Subcutaneous adipose tissue (tissue), 4 donors: ENCODE measurements around the gene TMEM63C. TPM values are rescaled to one million over a fixed set of nuclear protein-coding genes. Genes with fewer than 3 reads are reported as not detected.

Source experiments
- CTCF ChIP-seq: fragments of 450-650 bp; IDR thresholded peaks from one replicate; pipeline ENCODE4 v1.5.1; 2016; ENCODE audit warnings: low read depth, mild to moderate bottlenecking, control low read depth, antibody characterized with exemption, moderate library complexity
- total RNA-seq, 4 donors: library from RNA; depleted of rRNA; stranded (reverse); fragments of >200 nt; gene quantifications; one replicate each; pipeline ENCODE4 v1.1.0, GENCODE V29; 2016

The TMEM63C gene
- total RNA-seq, 4 donors from 2014 or later, result 0.17 TPM; not detected in 3

- no peak for TF ChIP-seq CTCF
These were observed 44.4 kb downstream of the TMEM63C start for GRCh38 chr14:77225892-77226557.

GRCh38 chr14:77228056-77228455, 46.5 kb downstream of the TMEM63C start:
- no peak for TF ChIP-seq CTCF

GRCh38 chr14:77230914-77231313, 49.3 kb downstream of the TMEM63C start:
- no peak for TF ChIP-seq CTCF

- TF ChIP-seq CTCF, result no peak
These were observed 50.1 kb downstream of the TMEM63C start for GRCh38 chr14:77231721-77232120.

- TF ChIP-seq CTCF, result no peak
These were observed 55.2 kb downstream of the TMEM63C start for GRCh38 chr14:77236814-77237213.

GRCh38 chr14:77238356-77238755, 56.8 kb downstream of the TMEM63C start:
- TF ChIP-seq CTCF, result no peak

- TF ChIP-seq CTCF, result no peak
These were observed 57.4 kb downstream of the TMEM63C start for GRCh38 chr14:77238996-77239395.
